Effector memory CD4-positive, alpha-beta T cell (primary cell): ENCODE measurements around the gene RAD51.

Experiments
- DNase-seq, 3 donors: peaks; one replicate each; pipeline ENCODE4 v3.0.0-alpha.2; 2020
- H3K27ac ChIP-seq: 2 replicates; pipeline ENCODE4 v1.7.0; 2013; ENCODE audit warnings: mild to moderate bottlenecking, low read length, moderate library complexity; ENCODE audit not compliant: insufficient read depth, poor library complexity, severe bottlenecking
- H3K27me3 ChIP-seq: replicated peaks from 2 replicates; pipeline ENCODE4 v1.7.0; 2013; ENCODE audit warnings: mild to moderate bottlenecking, low read length; ENCODE audit not compliant: insufficient read depth, control insufficient read depth, poor library complexity, severe bottlenecking
- H3K36me3 ChIP-seq: 2 replicates; pipeline ENCODE4 v1.7.0; 2013; ENCODE audit warnings: mild to moderate bottlenecking, low read length, moderate library complexity; ENCODE audit not compliant: control insufficient read depth, insufficient read depth
- H3K4me1 ChIP-seq: 2 replicates; pipeline ENCODE4 v1.7.0; 2013; ENCODE audit warnings: low read length, mild to moderate bottlenecking; ENCODE audit not compliant: control insufficient read depth, insufficient read depth, poor library complexity, severe bottlenecking
- H3K4me3 ChIP-seq: 2 replicates; pipeline ENCODE4 v1.7.0; 2013; ENCODE audit warnings: low read length, low read depth, mild to moderate bottlenecking; ENCODE audit not compliant: insufficient read depth, poor library complexity, severe bottlenecking
- H3K9me3 ChIP-seq: 2 replicates; pipeline ENCODE4 v1.7.0; 2013; ENCODE audit warnings: mild to moderate bottlenecking, low read length, moderate library complexity; ENCODE audit not compliant: control insufficient read depth

The RAD51 gene

GRCh38 chr15:40775740-40776536 is 81.0 kb downstream of the RAD51 start:
- DNase-seq, result no peak
- Histone ChIP-seq H3K4me3 (no peak overlapping the region), H3K4me1 (no peaks in the 10 kb centered on the region), H3K27ac (no peak overlapping the region), H3K27me3 (no peaks in the 10 kb centered on the region), H3K9me3 (no peaks in the 10 kb centered on the region), H3K36me3 (peaks cover 50% of the 10 kb centered on the region)

DNA sequence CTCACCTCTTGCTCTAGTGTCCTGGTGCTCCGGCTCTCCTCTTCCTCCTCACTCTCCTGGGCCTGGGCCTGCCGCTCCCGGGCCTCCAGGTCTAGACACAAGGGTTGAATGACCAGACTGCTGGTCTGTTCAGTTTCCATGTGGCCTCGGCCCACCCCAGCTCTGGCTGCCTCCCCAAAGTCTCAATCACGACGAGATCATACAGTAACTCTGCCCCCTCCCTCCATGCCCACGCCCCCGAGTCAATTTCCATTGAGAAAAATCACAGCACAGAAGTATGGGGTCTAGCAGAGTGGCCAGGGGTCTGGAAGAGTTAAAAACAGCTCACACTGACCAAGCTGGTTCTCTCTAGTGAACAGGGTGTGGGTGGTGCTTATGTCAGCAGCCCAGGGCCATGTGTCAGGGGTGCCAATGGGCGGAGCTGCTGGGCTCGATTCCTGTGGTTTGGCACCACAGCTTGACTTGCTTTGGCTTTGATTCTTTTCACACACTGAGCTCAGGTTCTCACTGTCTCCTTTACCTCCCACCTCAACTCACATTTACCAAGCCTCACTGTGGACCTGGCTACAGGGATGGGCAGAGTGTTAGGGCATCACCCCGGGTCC is 81.7 kb downstream of the RAD51 start:
- peaks cover 50% of the 10 kb centered on the region for H3K36me3 ChIP-seq
- no peak overlapping the region for H3K27ac ChIP-seq
- H3K4me3 ChIP-seq, result no peak overlapping the region
- no peaks in the 10 kb centered on the region for H3K4me1 ChIP-seq
- H3K9me3 ChIP-seq, result no peaks in the 10 kb centered on the region
- peak in 1 of 3 donors; percentile 14 for DNase-seq
- H3K27me3 ChIP-seq, result no peaks in the 10 kb centered on the region
